PFSK-1 (cell line): ENCODE results near the gene NLRP6.

Experiments
- FOXP2 ChIP-seq: optimal IDR thresholded peaks from 2 replicates; pipeline ENCODE3; 2011; ENCODE audit warnings: borderline replicate concordance, control low read depth, inconsistent platforms; ENCODE audit not compliant: insufficient read depth; ENCODE audit errors: extremely low read length, extremely low read depth
- POLR2AphosphoS5 ChIP-seq: IDR thresholded peaks from 2 replicates; pipeline ENCODE4 v1.6.1; 2012; ENCODE audit warnings: low read depth, mild to moderate bottlenecking, control low read depth, low read length, moderate library complexity
- SIN3A ChIP-seq: IDR thresholded peaks from 2 replicates; pipeline ENCODE4 v1.6.1; 2012; ENCODE audit warnings: mild to moderate bottlenecking, low read length, moderate library complexity, borderline replicate concordance; ENCODE audit not compliant: insufficient read depth
- TAF1 ChIP-seq: IDR thresholded peaks from 2 replicates; pipeline ENCODE4 v1.6.1; 2012; ENCODE audit warnings: low read length, control low read depth, borderline replicate concordance; ENCODE audit not compliant: insufficient read depth
- TF ChIP-seq, protein P1 (sequence below), 2 experiments: IDR thresholded peaks; 2 replicates each; pipeline versions ENCODE4 v1.6.1 to v1.8.0; 2011 to 2012; ENCODE audit warnings: low read depth in 2 of 2, low read length in 2 of 2, control low read depth in 1 of 2, inconsistent platforms in 1 of 2, mild to moderate bottlenecking in 1 of 2, moderate library complexity in 1 of 2; ENCODE audit not compliant: insufficient read depth in 1 of 2

Gene NLRP6

DNA sequence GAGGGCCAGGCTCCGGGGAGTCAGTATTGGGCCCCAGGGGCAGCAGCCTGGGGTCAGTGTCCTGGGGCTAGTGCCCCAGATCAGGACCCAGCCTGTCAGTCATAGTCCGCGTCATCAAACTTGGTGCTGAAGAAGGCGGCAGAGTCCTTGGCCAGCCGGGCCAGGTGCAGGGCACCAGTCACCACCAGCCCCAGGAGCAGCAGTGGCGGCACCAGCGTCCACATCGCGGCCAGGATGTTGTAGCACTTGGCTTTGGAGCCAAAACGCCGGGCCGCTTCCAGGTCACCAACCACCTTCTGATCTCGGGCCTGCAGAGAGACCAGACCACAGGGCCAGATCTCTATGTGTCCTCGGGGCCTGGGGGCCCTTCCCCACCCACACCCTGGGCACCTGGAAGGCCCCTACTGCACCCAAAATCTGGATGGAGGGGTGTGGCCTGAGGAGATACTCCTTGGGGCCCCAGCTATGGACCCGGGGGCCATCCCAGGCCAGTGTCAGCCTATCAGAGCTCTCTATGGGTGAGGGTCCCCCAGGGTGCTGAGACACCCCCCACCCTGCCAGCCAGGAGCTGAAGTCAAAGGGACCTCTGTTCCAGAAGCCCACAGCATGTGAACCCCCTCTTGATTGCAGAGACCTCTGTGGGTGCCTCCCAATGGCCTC is 20.3 kb downstream of the NLRP6 start:
- TF ChIP-seq SIN3A (no peak), FOXP2 (no peak)

DNA sequence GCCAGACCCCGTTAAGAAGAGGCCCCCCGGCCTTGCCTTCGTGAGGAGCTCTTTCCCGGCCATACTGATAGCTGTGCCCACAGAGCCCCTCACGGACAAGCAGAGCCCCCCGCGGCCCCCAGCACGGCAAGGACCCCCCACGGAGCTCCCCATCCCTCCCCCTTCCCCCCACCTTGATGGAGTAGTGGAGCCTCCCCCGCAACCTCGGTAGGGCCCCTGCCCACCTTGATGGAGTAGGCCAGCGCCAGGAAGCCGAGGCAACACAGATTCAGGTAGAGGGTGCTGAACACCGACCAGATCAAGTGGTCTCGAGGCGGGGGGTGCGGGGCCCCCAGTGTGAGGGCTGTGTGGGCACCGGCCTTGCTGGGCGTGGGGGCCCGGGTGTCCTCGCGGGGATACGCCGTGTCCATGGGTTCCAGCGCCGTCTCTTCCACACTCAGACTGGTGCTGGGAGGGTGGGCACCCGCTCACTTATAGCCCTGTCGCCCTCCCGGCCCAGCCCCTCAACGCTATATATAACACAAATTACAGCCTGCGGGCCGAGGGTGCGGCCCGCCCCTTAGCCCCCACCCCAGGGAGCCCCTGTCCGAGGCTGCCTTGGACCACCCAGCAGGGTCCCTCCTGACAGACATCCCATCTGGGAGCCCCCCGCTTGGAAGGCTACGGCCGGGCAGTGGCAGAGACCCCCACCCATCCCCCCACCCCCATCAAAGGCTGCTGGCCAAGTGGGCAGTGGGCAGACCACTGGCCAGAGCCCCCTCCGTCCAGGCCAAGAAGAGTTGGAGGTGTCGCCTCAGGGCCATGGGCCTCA is 21.1 kb downstream of the NLRP6 start, which contains the start of gene IFITM5:
Gene IFITM5, minus strand, starts transcription at position 446 of the 811 bp plus-strand sequence. Its CDS starts 36 bp downstream, at position 410.
- TF ChIP-seq, protein P1, sequence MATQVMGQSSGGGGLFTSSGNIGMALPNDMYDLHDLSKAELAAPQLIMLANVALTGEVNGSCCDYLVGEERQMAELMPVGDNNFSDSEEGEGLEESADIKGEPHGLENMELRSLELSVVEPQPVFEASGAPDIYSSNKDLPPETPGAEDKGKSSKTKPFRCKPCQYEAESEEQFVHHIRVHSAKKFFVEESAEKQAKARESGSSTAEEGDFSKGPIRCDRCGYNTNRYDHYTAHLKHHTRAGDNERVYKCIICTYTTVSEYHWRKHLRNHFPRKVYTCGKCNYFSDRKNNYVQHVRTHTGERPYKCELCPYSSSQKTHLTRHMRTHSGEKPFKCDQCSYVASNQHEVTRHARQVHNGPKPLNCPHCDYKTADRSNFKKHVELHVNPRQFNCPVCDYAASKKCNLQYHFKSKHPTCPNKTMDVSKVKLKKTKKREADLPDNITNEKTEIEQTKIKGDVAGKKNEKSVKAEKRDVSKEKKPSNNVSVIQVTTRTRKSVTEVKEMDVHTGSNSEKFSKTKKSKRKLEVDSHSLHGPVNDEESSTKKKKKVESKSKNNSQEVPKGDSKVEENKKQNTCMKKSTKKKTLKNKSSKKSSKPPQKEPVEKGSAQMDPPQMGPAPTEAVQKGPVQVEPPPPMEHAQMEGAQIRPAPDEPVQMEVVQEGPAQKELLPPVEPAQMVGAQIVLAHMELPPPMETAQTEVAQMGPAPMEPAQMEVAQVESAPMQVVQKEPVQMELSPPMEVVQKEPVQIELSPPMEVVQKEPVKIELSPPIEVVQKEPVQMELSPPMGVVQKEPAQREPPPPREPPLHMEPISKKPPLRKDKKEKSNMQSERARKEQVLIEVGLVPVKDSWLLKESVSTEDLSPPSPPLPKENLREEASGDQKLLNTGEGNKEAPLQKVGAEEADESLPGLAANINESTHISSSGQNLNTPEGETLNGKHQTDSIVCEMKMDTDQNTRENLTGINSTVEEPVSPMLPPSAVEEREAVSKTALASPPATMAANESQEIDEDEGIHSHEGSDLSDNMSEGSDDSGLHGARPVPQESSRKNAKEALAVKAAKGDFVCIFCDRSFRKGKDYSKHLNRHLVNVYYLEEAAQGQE (IDR thresholded peaks at IDR 0.05; ENCODE audit: insufficient read depth in 1 of 2, low read depth in 2 of 2, low read length in 2 of 2) = no peak
- TF ChIP-seq TAF1 = no peak
- no peak for TF ChIP-seq SIN3A
- no peak for TF ChIP-seq POLR2AphosphoS5
- no peak for TF ChIP-seq FOXP2

DNA sequence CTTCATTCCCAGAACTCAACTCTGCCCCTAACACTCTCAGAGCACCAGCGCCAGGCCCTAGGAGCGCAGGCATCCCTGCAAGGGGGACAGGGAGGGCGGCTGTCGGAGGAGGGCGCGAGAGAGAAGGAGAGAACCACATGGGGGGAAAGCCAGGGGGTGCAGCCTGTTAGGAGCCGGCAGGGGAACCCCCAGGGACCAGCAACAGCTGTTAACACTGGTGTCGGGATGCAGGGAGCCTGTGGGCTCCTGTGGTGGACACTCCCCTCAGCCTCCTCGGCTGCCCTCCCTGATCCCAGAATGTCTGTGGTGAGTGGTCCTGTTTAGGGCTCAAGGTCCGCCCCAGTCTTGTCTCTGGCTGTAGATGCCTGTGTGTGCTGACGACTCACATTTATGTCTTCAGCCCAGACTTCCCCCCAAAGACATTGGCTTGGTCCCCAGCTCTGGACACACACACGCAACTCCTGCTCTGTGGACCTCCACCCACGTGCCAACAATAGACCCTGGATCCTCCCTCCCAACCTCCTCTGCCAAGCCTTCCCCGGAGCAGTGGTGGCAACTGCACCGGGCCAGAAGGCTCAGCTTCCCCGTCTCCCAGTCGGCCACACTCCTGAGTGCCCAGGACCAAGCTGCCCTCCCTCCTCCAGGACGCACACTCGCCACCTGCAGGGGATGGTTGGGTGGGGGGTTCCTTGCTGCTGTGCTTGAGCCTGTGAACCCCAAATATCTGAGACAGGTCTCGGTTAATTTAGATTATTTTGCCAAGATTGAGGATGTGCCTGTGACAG is 21.9 kb downstream of the NLRP6 start:
- TF ChIP-seq SIN3A = no peak
- TF ChIP-seq, protein P1 (IDR thresholded peaks at IDR 0.05; ENCODE audit: insufficient read depth in 1 of 2, low read depth in 2 of 2, low read length in 2 of 2) = no peak
- no peak for TF ChIP-seq TAF1
- no peak for TF ChIP-seq POLR2AphosphoS5
- no peak for TF ChIP-seq FOXP2

DNA sequence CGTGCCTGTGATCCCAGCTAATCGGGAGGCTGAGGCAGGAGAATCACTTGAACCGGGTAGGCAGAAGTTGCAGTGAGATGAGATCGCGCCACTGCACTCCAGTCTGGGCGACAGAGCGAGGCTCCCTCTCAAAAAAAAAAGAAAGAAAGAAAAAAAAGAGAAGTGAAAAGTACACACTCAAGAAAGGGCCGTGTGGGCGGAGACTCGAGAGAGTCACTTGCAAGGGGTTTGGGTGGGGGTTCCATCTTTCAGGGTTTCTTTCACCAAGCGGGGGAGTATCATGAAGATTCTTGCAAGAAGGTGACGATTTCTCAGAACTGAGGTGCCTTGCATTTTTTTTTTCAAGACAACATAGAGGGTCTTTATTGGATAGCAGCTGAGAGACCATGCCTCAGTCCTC is 25.2 kb downstream of the NLRP6 start:
- TF ChIP-seq TAF1 (no peak), FOXP2 (no peak), POLR2AphosphoS5 (no peak), SIN3A (no peak)
- TF ChIP-seq, protein P1 (IDR thresholded peaks at IDR 0.05; ENCODE audit: insufficient read depth in 1 of 2, low read depth in 2 of 2, low read length in 2 of 2) = no peak

DNA sequence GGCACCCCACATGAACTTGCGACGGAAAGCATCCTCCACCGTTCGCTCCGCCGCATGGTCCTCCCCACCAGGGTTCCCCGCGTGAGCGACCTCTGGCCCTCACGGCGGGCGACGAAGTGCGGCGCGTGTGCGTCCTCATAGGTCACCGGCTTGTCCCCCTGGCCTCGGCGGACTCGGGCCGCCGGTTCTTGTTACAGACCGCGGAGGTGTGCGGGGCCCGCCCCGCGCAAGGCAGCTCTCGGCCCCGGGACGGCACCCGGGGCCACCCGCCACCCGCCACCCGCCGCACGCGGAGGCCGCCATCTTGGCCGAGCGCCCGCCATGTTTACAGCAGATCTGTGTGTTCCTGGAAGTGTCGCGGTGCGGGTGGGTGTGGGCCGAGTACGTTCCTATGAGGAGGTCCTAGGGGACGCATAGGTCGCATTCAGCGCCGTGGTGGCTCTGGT is 25.9 kb downstream of the NLRP6 start:
- TF ChIP-seq POLR2AphosphoS5 = no peak
- no peak for TF ChIP-seq SIN3A
- no peak for TF ChIP-seq TAF1
- TF ChIP-seq, protein P1 (IDR thresholded peaks at IDR 0.05; ENCODE audit: insufficient read depth in 1 of 2, low read depth in 2 of 2, low read length in 2 of 2) = no peak
- TF ChIP-seq FOXP2 = no peak
